Right kidney (tissue), 9 donors: ENCODE data around the gene TMEM176B.
A peak's percentile ranks its signal among the peaks of the same experiment; 100 is the strongest.

Source experiments
- DNase-seq: peaks from one replicate; pipeline ENCODE4 v3.0.0-alpha.2; 2016
- long read RNA-seq, 8 donors: transcript quantifications; one replicate each; lab custom pipeline, GENCODE V29; 2026

The TMEM176B gene
- long read RNA-seq, donor 1, transcript TMEM176B-201 (7 exons, 1,129 nt), result major isoform, 44 of 332 reads
- long read RNA-seq, donor 1, transcript TMEM176B-202 (6 exons, 1,206 nt), result minor isoform, 13 of 332 reads
- long read RNA-seq, donor 1, partial matches to known transcripts, result 265 of 332 reads
- long read RNA-seq, donor 1, other reads (novel, unspliced or antisense), result 6 of 332 reads
- long read RNA-seq, donor 2, transcript TMEM176B-201 (7 exons, 1,129 nt), result major isoform, 35 of 190 reads
- long read RNA-seq, donor 2, partial matches to known transcripts, result 130 of 190 reads
- long read RNA-seq, donor 2, other reads (novel, unspliced or antisense), result 20 of 190 reads
- long read RNA-seq, donor 3, transcript TMEM176B-201 (7 exons, 1,129 nt), result major isoform, 9 of 91 reads
- long read RNA-seq, donor 3, partial matches to known transcripts, result 56 of 91 reads
- long read RNA-seq, donor 3, other reads (novel, unspliced or antisense), result 23 of 91 reads
- long read RNA-seq, donor 4, transcript TMEM176B-202 (6 exons, 1,206 nt), result minor isoform, 8 of 212 reads
- long read RNA-seq, donor 4, transcript TMEM176B-201 (7 exons, 1,129 nt), result major isoform, 37 of 212 reads
- long read RNA-seq, donor 4, partial matches to known transcripts, result 165 of 212 reads
- long read RNA-seq, donor 4, other reads (novel, unspliced or antisense), result 0 of 212 reads
- long read RNA-seq, donor 5, transcript TMEM176B-202 (6 exons, 1,206 nt), result minor isoform, 9 of 286 reads
- long read RNA-seq, donor 5, transcript TMEM176B-201 (7 exons, 1,129 nt), result major isoform, 35 of 286 reads
- long read RNA-seq, donor 5, partial matches to known transcripts, result 229 of 286 reads
- long read RNA-seq, donor 5, other reads (novel, unspliced or antisense), result 12 of 286 reads
- long read RNA-seq, donor 6, transcript TMEM176B-202 (6 exons, 1,206 nt), result minor isoform, 10 of 219 reads
- long read RNA-seq, donor 6, transcript TMEM176B-201 (7 exons, 1,129 nt), result major isoform, 34 of 219 reads
- long read RNA-seq, donor 6, partial matches to known transcripts, result 146 of 219 reads
- long read RNA-seq, donor 6, other reads (novel, unspliced or antisense), result 28 of 219 reads
- long read RNA-seq, donor 7, transcript TMEM176B-202 (6 exons, 1,206 nt), result minor isoform, 6 of 419 reads
- long read RNA-seq, donor 7, transcript TMEM176B-201 (7 exons, 1,129 nt), result major isoform, 31 of 419 reads
- long read RNA-seq, donor 7, partial matches to known transcripts, result 379 of 419 reads
- long read RNA-seq, donor 7, other reads (novel, unspliced or antisense), result 0 of 419 reads
- long read RNA-seq, donor 8, transcript TMEM176B-202 (6 exons, 1,206 nt), result minor isoform, 8 of 429 reads
- long read RNA-seq, donor 8, transcript TMEM176B-201 (7 exons, 1,129 nt), result major isoform, 56 of 429 reads
- long read RNA-seq, donor 8, partial matches to known transcripts, result 357 of 429 reads
- long read RNA-seq, donor 8, other reads (novel, unspliced or antisense), result 7 of 429 reads

DNA sequence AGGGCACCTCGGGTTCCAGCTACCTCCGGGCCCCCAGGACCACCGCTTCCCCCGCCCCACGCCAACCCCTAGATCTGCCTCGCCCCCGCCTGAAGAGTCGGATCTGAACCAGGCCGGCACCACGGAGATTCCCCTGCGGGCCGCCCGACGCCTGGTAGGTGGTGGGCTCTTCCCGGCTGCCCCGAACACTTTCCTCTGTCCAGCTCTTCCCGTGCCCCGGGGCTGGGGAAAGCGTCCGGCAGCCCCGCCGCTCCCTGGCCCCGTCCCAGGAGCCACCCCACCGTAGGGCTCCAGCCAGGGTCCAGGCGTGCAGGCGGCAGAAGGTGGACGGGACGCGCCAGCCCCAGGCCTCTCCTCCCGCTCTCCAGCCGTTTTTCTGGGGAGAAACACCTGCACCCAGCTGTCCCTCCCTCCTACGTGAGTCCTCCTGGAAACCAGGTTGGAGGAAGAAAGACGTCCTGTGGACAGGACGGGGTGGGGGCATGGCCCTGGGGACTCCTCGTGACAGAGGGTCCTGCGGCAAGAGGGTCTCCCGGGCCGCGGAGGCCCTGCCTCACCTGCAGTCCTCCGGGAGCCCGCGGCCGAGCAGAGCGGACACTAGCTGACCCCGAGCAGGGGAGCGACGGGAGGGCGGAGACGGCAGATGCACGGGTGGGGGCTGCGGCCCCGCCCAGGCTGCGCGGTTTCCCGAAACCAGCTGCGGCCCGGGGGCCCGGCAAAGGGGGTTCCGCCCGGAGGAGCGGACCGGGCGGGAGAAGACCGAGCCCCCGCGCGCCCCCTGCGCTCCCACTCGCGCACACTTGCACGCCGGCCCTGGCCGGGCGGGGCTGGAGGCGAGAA, at the start of gene TMEM176B:
Gene TMEM176B, minus strand, starts transcription at position 624 of the 840 bp plus-strand sequence. CDS start 3,795 bp downstream, outside the sequence.
- DNase-seq, result peak; percentile 72

DNA sequence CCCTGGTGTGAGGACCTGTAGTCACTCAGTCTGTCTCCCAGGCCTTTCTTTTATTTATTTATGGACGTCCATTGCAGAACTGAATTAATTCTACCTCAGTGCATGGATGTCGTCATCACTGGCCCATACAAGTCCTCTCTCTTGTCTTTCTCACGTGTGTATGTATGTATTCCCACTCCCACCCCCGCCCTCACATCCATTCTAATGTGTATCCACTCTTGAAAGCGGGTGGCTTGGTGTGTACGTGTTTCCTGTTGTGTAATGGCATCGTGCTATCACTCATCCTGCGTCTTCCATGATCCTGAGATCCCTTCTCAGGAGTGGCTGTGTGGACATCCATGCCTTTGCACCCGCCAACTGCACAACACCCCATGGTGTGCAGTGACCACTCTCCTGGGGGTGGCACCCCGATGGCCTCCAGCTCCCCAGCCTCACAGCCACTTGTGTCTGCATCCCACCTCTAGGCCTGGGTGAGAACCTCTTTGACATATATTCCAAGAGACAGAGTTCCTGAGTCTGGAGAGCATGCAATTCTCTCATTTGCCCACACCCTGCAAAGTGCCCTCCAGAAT, 49.1 kb upstream of the TMEM176B start:
- DNase-seq, result no peak

DNA sequence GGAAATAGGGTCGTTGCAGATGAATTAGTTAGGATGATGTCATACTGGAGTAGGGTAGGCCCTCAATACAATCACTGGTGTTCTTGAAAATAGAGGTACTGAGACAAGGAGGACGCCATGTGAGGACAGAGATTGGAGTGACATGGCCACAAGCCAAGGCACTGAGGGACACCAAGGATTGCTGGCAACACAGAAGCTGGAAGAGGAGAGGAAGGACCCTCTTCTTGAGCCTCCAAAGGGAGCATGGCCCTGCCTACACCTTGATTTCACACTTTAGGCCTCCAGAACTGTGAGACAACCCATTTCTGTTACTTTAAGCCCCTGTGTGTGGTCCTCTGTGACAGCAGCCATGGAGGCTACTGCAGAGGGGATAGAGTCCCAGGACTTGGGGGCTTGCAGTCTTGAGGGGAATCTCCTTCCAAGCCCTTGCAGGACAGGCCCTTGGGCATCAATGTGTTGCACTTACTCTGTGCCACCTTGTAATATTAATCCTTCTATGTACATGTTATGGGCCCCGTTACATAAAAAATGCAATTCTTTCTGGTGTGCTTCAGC, 48.5 kb upstream of the TMEM176B start:
- no peak for DNase-seq

DNA sequence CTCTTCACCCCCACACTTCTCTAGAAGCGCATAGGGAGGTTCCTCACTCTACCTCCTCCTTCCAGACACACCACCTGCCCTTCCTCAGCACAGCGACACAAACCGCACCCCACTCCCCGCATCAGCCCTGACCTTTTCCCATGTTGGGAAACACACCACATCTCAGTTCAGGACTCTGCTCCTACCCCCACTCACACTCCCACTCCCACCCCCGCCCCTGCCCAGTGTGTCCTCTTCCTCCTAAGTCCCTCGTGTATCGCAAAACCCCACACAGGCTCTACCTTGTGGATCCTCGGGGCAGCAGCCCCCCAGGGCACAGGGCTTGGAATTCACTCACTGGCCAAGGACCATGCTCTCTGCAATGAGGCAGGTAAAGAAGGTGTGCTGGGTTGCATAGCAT, 47.9 kb upstream of the TMEM176B start:
- DNase-seq, result no peak

DNA sequence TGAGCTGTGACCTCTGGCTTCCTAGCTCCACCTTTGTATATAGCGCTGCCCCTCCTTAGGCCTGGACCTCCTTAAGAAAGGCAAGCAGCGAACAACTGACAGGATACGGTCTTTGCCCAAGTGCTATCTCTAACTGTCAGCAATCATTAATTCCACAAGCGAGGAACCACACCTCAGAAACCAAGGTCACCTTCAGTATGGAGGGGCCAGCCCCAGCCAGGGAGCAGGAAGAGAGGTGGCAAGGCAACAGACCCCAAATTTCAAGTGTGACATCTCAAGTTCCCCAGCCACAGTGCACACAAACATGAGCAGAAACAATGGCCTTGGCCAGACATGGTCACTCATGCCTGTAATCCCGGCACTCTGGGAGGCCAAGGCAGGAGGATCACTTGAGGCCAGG, 47.4 kb upstream of the TMEM176B start:
- no peak for DNase-seq

DNA sequence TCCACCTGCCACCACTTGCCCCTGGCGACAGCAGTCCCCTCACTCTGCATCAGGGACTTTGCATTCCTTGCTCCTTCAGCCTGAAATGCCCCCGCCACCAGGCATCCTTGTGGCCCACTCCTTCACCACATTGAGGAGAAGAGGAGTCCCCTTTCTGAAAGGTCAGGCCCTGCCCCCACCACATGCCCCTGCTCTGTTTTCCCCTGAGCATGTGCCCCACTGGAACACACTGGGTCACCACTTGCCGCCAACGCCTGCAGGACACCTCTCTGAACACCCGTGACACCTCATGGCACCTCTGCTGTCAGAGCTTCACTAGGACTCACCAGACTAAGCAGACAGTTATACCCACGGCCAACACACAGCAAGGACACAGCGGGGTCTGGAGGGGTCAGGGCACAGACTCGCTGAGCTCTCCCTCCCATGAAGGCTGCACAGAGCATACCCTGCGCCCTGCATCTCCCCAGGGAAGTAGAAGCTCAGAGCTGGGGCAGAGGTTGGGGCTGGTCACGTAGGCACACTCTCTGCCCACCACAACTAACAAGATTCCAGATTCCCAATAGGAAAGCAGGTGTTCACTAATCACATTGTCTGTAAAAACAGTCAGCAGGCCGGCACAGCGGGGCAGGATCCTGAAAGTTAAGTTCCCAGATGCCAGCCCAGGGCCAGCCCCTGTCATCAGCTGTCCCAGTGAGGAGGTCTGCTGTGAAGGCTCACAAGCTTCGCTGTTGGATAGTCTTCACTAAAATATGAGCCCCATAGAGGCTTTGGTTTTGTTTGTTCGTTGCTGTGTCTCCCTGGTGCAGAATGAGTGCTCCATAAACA, 46.3 kb upstream of the TMEM176B start:
- no peak for DNase-seq

DNA sequence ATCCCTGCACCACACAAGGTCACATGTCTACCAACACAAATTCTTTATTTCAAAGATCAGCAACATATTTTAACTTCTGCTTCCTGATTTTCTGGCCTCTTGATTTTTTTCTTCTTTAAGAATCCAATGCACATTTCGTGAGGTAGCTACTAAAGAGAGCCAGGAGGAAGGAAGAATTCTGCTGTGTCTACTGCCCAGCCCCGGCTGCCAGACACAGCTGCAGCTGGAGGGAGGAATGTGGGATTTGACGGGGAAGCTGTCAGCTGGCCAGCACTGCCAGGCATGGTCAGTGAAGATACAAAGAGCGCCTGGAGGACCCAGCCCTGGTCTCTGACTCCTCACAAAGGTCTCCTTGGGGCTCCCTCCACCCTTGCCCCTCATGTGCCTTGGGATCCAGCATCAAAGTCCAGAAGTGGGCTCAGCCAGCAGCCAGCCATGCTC, 45.3 kb upstream of the TMEM176B start:
- no peak for DNase-seq

DNA sequence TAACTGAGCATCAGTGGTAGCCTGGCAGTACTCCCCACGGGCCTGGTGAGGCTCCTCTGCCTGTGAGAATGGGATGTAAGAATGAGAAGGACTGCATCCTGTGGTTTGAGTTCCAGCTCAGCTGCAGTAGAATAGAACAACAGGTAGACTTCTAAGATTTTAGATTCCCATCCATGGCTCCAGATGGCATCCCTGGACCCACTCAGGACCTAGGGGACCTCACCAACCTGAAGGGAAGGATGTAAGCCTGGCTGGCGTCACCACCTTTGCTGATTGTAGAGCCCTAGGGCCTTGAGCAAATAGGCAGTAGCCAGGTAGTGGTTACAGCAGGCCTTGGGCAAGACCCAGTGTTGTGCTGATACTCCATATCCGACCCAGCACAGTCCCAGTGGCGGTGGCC, 42.6 kb upstream of the TMEM176B start:
- DNase-seq, result no peak

DNA sequence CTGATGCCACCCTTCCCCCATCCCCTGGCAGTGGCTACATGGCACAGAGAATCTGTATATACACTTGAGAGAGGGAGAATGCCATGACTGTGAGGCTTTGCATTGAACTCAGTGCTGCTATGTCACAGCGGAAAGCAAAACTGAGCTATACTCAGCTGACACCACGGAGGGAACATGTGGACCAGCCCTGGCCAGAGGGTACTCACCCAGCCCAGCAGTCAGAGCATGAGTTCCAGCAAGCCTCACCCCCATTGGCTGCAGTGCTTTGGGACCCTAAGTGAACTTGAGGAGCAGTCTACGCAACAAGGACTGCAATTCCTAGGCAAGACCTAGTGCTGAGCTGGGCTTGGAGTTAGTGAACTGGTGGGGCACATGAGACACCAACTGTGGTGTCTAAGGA, 41.9 kb upstream of the TMEM176B start:
- no peak for DNase-seq

DNA sequence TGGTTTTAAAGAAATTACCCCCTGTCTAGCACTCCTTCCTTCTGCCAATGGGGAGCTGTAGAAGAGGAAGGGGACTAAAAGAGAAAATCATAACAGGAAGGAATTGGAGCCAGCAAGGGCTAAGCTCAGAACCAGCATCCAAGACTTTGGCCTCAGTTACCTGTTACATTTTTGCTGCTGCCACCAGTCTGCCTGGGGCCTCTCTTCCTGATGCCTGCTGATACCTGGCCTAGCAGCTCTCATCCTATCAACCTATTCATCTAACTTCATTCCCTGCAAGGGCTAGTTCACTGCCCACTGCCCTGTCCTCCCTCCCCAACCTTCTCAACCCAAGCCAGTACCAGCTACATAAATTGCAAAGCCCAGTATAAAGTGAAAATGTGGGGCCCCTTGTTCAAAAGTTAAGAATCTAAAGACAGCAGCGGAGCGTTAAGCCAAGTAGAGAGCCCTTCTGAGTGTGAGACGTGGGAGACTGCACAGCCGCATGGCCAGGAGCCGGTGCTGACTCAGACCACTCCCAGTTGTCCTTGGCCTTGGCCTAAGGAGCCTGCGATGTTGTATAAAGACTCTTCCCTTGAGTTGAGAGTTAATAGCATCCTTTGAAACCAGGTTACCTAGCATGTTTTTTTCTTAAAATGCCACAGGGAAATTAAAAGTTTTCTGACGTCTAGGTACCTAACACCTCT, 38.9 kb upstream of the TMEM176B start:
- DNase-seq, result no peak

DNA sequence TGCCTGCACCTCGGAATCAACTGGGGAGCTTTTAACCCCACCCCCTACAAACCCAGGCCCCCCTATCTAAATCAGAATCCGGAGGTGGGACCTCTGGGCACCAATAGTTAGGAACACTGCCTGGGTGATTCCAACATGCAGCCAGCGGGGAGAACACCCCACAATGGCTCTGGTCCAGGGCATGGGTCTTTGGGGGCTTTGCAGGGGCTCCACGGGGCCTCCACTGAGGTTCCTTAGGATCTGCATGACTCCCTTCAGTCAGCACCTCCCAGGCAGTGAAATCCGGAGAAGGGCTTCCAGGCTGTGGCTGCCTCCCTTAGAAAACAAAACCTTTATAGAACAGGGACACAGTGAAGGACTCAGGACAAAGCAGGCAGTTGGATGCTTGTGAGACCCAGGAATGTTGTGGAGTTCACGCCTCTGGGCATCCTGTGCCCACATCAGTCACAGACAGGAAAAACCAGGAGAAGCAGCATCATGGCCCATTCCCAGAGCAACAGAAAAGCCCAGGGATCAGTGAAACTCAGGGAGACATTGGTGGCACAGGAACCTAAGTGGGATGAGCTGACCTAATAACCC, 35.6 kb upstream of the TMEM176B start:
- no peak for DNase-seq

DNA sequence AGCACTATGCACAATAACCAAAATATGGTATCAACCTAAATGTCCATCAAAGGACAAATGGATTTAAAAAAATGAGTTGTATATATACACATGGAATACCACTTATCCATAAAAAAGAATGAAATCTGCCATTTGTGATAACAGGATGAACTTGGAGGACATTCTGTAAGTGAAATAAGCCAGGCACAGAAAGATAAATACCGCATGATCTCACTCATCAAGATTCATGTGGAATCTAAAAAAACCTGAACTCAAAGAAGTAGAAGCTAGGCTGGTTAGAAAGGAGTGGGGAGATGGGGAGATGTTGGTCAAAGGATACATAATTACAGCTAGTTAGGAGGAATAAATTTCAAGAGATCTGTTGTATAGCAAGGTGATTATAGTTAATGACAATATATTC, 34.9 kb upstream of the TMEM176B start:
- no peak for DNase-seq

DNA sequence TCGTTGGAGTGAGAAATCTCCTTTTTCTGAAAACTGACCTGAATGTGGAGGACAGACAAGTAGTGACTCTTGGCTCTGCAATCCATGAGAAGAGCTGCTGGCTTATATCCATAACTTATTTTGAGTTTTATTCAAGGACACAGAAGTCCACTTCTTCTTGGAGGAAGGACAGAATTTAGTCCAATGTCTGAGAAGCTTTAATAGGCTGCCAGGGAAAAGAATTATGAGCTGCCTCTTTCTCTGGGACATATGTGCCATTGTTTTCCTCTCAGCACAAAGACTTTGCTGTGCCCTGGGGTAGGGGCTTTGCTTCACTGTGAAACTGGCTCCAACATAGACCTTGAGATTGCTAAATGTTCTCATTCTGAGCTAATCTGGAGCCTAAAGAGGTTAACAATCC, 31.7 kb upstream of the TMEM176B start:
- no peak for DNase-seq

DNA sequence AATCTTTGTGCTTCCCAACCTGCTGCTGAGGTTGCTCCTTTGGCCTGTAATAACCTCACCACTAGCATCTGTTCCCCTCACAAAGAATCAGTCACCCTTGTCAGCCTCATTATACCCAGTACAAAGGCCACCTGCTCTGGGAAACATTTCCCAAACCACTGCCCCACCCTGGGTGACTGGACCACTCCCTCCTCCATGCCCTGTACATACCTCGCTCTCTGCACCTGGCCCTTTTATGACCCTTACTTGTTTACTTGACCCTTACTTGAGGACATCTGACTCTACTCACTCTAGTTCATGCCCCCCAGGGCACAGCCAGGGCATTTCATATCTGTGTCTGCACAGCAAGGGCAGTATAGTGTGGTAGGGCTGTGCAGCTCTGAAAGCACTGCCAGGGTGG, 30.8 kb upstream of the TMEM176B start:
- DNase-seq, result no peak

DNA sequence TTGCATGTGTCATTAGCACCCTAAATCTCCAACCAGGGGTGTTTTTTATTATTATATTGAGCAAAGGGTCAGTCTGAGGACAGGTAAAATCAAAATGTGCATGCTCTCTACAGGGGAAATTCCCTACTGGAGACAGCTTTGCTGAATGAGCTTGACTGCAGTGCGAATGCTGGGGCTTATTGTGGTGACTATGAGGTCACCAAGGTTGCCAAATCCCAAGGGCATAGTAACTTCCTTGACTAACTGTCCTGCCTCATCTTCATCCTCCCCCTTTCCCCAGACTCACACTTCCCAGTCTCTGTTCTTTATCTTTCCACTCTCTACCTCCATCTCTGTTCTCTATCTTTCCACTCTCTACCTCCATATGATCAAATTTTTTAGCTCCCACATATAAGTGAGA, 29.3 kb upstream of the TMEM176B start:
- no peak for DNase-seq

DNA sequence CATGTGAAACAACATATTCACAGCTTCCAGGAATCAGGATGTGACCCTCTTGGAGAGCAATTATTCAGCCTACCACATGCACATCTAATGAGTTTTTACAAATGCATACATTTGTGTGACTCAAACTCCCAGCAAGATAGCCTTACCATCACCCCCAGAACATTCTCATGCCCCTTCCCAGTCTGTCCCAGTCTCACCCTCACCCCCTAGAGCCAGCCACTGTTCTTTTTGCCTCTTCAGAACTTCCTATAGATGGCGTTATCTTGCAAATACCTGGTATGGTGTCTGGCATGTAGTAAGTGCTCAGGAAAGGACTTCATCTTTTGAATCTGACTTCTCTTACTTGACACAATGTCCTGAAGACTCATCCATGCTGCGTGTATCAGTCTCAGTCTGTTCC, 28.2 kb upstream of the TMEM176B start:
- no peak for DNase-seq

DNA sequence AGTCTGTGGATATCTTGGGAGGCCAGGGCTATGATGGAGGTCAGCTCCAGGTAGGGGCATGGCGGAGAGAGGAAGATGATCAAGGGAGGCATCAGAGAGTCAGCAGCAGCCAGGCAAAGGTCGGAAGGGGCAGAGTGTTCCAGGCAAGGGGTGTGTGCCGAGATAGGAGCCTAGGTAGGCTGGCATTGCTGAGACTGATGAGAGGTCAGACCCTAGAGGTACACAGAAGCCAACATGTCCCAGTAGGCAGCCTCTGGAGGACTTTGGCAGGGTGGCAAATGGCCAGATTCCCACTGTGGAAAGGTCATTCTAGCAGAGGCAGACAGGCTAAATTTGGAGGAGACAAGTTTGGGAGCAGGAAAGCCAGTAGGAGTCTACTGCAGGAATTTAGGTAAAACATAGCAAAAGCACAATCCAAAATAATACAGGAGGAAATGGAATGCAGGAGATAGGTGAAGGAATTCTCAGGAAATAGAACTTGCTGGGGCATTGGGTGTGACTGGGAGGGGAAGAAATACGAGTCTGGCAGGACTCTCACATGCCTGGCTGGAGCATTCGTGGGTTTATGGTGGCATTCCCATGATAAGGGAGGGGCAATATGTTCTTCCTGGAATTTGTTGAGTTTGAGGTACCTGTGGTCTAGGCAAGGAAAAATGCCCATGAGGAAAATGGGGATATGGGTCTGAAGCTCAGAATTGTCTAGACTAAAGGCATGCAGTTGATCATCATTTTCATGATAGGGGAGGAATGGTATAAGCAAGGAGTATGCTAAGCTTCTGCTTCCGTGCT, 26.1 kb upstream of the TMEM176B start:
- DNase-seq, result no peak
